Measurements from ENCODE around the gene TBX3.

- TF ChIP-seq REST (IDR thresholded peaks at IDR 0.05; ENCODE audit: low read depth) (no peak), TAF1 (IDR thresholded peaks at IDR 0.05; ENCODE audit: low read depth) (no peak)
Measured at GRCh38 chr12:114710151-114710550, 26.2 kb upstream of the TBX3 start.
